Esophagus squamous epithelium (tissue), 5 donors: ENCODE measurements around the gene PPP2R3A. TPM values are rescaled to one million over a fixed set of nuclear protein-coding genes. Genes with fewer than 3 reads are reported as not detected.

Experiments used
- DNase-seq: peaks from one replicate; lab custom pipeline; 2025; lab: John Stamatoyannopoulos, UW
- H3K27ac ChIP-seq, 4 donors: fragments of 200-600 bp; sonication (generic); one replicate each; pipeline ENCODE4 v1.5.1; 2016 to 2019; ENCODE audit warnings: mild to moderate bottlenecking in 1 of 4
- H3K27me3 ChIP-seq, 4 donors: fragments of 200-600 bp; sonication (generic); 1 replicate in 3 of 4; 2 replicates in 1 of 4; pipeline versions ENCODE4 v1.5.1 to v1.6.0; 2017 to 2021; ENCODE audit warnings: antibody characterized with exemption in 1 of 4
- H3K36me3 ChIP-seq, 3 donors: fragments of 200-600 bp; sonication (generic); one replicate each; pipeline ENCODE4 v1.5.1; 2016 to 2019
- H3K4me1 ChIP-seq, 3 donors: fragments of 200-600 bp; sonication (generic); one replicate each; pipeline ENCODE4 v1.5.1; 2017 to 2019
- H3K4me3 ChIP-seq, 4 donors: fragments of 200-600 bp; sonication (generic); 1 replicate in 3 of 4; 2 replicates in 1 of 4; pipeline ENCODE4 v1.5.1; 2016 to 2019; ENCODE audit warnings: mild to moderate bottlenecking in 2 of 4, moderate library complexity in 1 of 4
- H3K9me3 ChIP-seq, 3 donors: fragments of 200-600 bp; sonication (generic); one replicate each; pipeline ENCODE4 v1.5.1; 2016 to 2019
- CTCF ChIP-seq, 6 experiments: fragments of 450-650 bp in 4 of 6; fragments of 200-600 bp in 2 of 6; sonication (generic) in 2 of 6; IDR thresholded peaks; one replicate each; pipeline ENCODE4 v1.5.1; 2016 to 2019; ENCODE audit warnings: antibody characterized with exemption in 6 of 6, mild to moderate bottlenecking in 4 of 6, moderate library complexity in 4 of 6
- POLR2A ChIP-seq, 4 donors: fragments of 450-650 bp; IDR thresholded peaks; one replicate each; pipeline ENCODE4 v1.6.1; 2017; ENCODE audit warnings: antibody characterized with exemption in 4 of 4, mild to moderate bottlenecking in 4 of 4, moderate library complexity in 3 of 4
- WGBS, 2 donors: methylation state at CpG; one replicate each; pipeline ENCODE4 v1.1.5; 2018; 5-methylcytosine and 5-hydroxymethylcytosine counted together
- intact Hi-C: fragments of 100-400 bp; cut with DNase I; formaldehyde crosslinking; loops from one replicate; pipeline ENCODE4 v1.15.0; 2022
- small RNA-seq, 4 donors: library from RNA; depleted of rRNA; stranded (forward); fragments of <200 nt; gene quantifications; one replicate each; pipeline ENCODE3, GENCODE V24; 2016
- total RNA-seq, 4 donors: library from RNA; depleted of rRNA; stranded (reverse); fragments of >200 nt; gene quantifications; one replicate each; pipeline ENCODE4 v1.1.0, GENCODE V29; 2016
- donor health status: DM: yes; HTN: yes; CAD: no.

The PPP2R3A gene
- total RNA-seq, 4 donors from 2014 or later: 9.4 to 15.6 (median 13.6) TPM

GRCh38 chr3:136196064-136196400 lies 230.5 kb downstream of the PPP2R3A start, which contains the start of gene MSL2:
MSL2 (minus strand) TSS chr3:136196335; CDS start chr3:136195113, 1,222 bp downstream.
- Histone ChIP-seq H3K9me3 (no peaks in the 10 kb centered on the region), H3K27me3 (no peaks in the 10 kb centered on the region), H3K4me3 (peak within 1 kb of the TSS; percentile 72 to 86 (median 80)), H3K4me1 (peaks cover 18 to 46% (median 25%) of the 10 kb centered on the region in 3 donors), H3K36me3 (no peaks in the 10 kb centered on the region), H3K27ac (peak within 1 kb of the TSS; percentile 98 to 100 (median 99))
- intact Hi-C loops: no loop called here
- peak; percentile 81 for DNase-seq
- TF ChIP-seq POLR2A (IDR thresholded peaks at IDR 0.05) (peak in 2 of 4 donors; percentile 61 to 79), CTCF (IDR thresholded peaks at IDR 0.05) (peak in 1 of 6 experiments; percentile 12)
- 0 to 1% methylated on average over 10 to 23 of the region's 37 CpGs for WGBS, 2 donors

DNA sequence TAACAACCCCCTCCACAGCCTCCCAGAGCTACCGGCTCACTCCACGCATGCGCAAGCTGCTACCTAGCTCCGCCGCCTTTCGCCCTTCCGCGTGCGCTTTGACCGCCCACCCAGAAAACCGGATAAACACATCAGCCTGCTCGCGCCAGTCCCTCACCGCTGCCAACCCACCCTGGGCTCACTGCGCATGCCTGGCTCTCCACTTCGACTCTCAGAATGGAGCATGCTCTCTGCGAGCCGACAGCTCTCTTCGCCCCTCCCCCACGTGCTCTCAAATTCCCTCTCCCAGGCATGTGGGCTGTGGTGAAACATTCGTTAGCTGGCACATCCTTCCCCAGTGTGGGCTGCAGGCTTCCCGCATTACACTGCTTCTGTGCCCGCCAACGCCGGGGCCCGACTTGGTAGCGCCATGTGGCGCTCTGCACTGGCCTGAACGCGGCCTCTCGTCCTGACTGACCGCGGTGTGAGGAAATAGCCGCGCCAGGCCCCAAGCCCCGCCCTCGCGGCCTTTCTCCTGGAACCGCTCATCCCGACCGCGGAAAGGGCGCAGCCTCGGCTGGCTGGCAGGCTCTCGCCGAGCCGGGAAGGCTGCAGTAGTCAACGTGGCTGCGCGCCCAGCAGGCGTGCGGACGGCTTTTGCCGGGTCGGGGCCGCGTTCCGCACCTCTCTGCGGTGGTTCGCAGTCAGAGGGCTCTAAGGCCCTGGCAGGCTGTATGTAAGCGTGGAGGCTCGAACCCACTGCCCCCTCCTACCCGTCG lies 231.1 kb downstream of the PPP2R3A start:
- Histone ChIP-seq H3K27ac (peak overlapping the region; percentile 98 to 100 (median 99)), H3K9me3 (no peaks in the 10 kb centered on the region), H3K4me3 (peak overlapping the region; percentile 72 to 86 (median 80)), H3K27me3 (no peaks in the 10 kb centered on the region), H3K4me1 (peaks cover 13 to 41% (median 19%) of the 10 kb centered on the region in 3 donors), H3K36me3 (no peaks in the 10 kb centered on the region)
- DNase-seq: peak; percentile 92
- intact Hi-C loops: no loop called here
- peak in 2 of 6 experiments; percentile 2 to 28 for TF ChIP-seq CTCF (IDR thresholded peaks at IDR 0.05)
- TF ChIP-seq POLR2A (IDR thresholded peaks at IDR 0.05): peak in 3 of 4 donors; percentile 33 to 67 (median 58)
- WGBS, 2 donors: 0% methylated on average over 24 to 26 of the region's 64 CpGs

DNA sequence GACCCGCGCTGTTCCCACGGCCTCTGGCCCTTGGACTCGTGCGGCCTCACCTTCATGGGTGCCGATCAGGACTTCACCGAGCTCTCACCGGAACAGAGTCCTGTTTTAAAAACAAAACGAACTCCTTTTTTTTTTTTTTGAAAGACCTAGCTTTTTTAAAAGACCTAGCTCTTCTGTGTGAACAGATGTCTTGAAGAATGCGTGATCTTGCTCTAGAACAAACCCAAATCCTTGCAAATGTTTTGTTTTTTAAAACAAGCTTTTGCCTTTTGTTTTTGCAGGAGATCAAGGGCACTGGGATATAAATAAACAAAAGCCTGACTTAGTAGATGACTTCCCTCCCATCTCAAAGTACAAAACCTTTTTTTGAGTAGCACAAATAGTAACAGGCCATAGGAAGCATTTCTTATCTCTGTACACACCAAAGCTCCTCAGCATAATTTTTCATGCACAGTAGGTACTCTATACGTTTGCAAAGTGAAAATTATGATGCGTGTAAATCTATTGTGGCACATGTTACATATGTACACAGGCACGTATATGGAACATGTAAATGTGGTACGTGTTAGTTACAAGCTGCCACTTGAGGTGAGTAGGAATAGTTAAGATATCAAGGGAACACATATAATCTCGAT lies 231.7 kb downstream of the PPP2R3A start:
- peak overlapping the region; percentile 72 to 86 (median 80) for H3K4me3 ChIP-seq
- no peaks in the 10 kb centered on the region for H3K27me3 ChIP-seq
- DNase-seq: no peak
- H3K27ac ChIP-seq: peak overlapping the region; percentile 98 to 100 (median 99)
- TF ChIP-seq CTCF (IDR thresholded peaks at IDR 0.05): no peak
- peaks cover 11 to 34% (median 12%) of the 10 kb centered on the region in 3 donors for H3K4me1 ChIP-seq
- no peaks in the 10 kb centered on the region for H3K36me3 ChIP-seq
- no peaks in the 10 kb centered on the region for H3K9me3 ChIP-seq
- 18 to 20% methylated on average over 10 to 13 of the region's 15 CpGs for WGBS, 2 donors
- intact Hi-C loops: no loop called here

Small RNA genes lying within 50 kb of the gene (small RNA-seq; reads per million reads assigned to genes)
- gene AC092989.1: 0 reads per million in 4 donors

Other genes with a start within 250 kb of the PPP2R3A start
- 10 to 100 TPM; 12.9 to 24.8 (median 16.5) TPM for gene MSL2, start 230.6 kb downstream of the PPP2R3A start, total RNA-seq